ENCODE results near the gene KANSL3. TPM values are rescaled to one million over a fixed set of nuclear protein-coding genes. Genes with fewer than 3 reads are reported as not detected.

KANSL3 gene
- total and polyA plus RNA-seq, 2 donors (not counting 3 experiments of a cell fraction or from before 2014, with no cell fraction given): 27.7 to 36.9 TPM

DNA sequence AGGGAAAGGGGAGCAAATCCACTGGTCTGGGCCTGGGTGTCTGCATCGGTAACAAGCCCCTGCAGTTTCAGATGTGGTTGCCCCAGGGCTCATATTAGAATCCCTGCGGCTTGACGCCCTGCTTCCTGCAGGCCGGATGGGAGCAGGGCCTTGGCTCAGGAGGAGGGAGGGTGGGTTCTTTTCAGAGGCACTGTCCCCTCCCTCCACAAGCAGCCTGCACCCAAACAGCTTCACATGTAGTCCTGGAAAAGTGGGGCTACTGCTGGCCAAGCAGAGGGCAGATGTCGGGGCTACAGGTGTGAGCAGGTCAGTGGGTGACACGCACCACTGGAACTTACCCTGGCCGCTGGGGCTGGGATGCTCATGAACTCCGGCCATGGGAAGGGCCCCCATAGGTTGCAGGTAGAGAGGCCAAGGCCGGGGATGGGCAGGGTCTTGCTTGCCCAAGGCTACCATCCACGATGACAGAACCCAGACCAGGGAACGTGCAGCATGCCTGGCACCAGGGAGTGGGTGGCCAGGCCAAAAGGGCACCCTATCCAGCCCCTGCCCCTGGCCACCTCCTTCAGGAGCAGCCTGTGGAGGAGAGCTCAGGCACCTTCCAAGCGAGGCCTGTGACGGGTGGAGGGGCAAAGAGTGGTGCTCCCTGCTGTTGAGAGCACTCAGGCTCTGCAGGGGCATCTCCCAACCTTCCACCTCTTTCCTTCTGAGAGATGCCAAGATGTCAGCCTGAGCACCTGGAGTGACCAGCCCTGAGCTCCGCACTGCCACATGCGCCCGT is 84.7 kb downstream of the KANSL3 start:
- dilution Hi-C loops (cut with MboI; ENCODE audit: extremely low pct_ligation_motif_present, low sequenced_read_pairs): no loop called here
- H3K27ac ChIP-seq (ENCODE audit: insufficient read depth, low read depth, low read length): no peak overlapping the region
- no peaks in the 10 kb centered on the region for H3K79me2 ChIP-seq (ENCODE audit: control insufficient read depth, insufficient read depth, low read length)
- intact Hi-C loops (cut with micrococcal nuclease): no loop called here
- H2AFZ ChIP-seq (ENCODE audit: low read depth, low read length): no peak overlapping the region
- H4K20me1 ChIP-seq (replicated peaks; ENCODE audit: control insufficient read depth, extremely low read depth, insufficient read depth, low read length): no peaks in the 10 kb centered on the region
- H3K4me3 ChIP-seq (replicated peaks in 1 of 3; ENCODE audit: insufficient read depth in 1 of 3, low read depth in 1 of 3, low read length in 3 of 3): no peak overlapping the region
- no TSS peak for BruUV-seq (replicated peaks)
- ChIA-PET CTCF (interaction anchor here (0.8 to 11.6 kb wide), 28 partner anchors 9 to 263 kb away, joined by 3 to 130 read pairs (median 5); partner anchors contain the start of genes ARID5A, CNNM3, CNNM4 and ITPRIPL1), POLR2A (interaction anchor here (1.7 kb wide), 1 partner anchor 14 kb away, joined by 8 read pairs; no protein-coding TSS in a partner anchor)
- no peaks in the 10 kb centered on the region for H3K9me3 ChIP-seq (replicated peaks; ENCODE audit: control insufficient read depth, insufficient read depth, low read length)
- TF ChIP-seq POLR2A (IDR thresholded peaks at IDR 0.05; ENCODE audit: low read depth, low read length): no peak
- TF ChIP-seq GATA2 (IDR thresholded peaks at IDR 0.05; ENCODE audit: insufficient read depth, insufficient read length, low read depth, low read length): no peak
- TF ChIP-seq EZH2 (IDR thresholded peaks at IDR 0.05; ENCODE audit: borderline replicate concordance, low read depth, low read length, severe bottlenecking): no peak
- TF ChIP-seq FOS (IDR thresholded peaks at IDR 0.05; ENCODE audit: borderline replicate concordance, insufficient read depth, low read length): no peak
- no peak for TF ChIP-seq MYC (IDR thresholded peaks at IDR 0.05; ENCODE audit: low read depth, low read length)
- TF ChIP-seq, protein P1, sequence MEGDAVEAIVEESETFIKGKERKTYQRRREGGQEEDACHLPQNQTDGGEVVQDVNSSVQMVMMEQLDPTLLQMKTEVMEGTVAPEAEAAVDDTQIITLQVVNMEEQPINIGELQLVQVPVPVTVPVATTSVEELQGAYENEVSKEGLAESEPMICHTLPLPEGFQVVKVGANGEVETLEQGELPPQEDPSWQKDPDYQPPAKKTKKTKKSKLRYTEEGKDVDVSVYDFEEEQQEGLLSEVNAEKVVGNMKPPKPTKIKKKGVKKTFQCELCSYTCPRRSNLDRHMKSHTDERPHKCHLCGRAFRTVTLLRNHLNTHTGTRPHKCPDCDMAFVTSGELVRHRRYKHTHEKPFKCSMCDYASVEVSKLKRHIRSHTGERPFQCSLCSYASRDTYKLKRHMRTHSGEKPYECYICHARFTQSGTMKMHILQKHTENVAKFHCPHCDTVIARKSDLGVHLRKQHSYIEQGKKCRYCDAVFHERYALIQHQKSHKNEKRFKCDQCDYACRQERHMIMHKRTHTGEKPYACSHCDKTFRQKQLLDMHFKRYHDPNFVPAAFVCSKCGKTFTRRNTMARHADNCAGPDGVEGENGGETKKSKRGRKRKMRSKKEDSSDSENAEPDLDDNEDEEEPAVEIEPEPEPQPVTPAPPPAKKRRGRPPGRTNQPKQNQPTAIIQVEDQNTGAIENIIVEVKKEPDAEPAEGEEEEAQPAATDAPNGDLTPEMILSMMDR (IDR thresholded peaks at IDR 0.05; ENCODE audit: extremely low read depth in 1 of 2, insufficient read depth in 1 of 2, low read depth in 1 of 2, low read length in 2 of 2): no peak
- no peak for TF ChIP-seq POLR2AphosphoS5 (IDR thresholded peaks at IDR 0.05; ENCODE audit: insufficient read depth, low read depth, low read length)
- TF ChIP-seq JUN (IDR thresholded peaks at IDR 0.05; ENCODE audit: borderline replicate concordance, insufficient read depth, insufficient read length, low read depth): no peak
- no peak for TF ChIP-seq MAX (IDR thresholded peaks at IDR 0.05; ENCODE audit: insufficient read depth, insufficient read length)
- DNase-seq (ENCODE audit: low read depth, low spot score): no peak
- H3K9me1 ChIP-seq (replicated peaks; ENCODE audit: control insufficient read depth, extremely low read depth, insufficient read depth, low read length): no peaks in the 10 kb centered on the region
- peaks cover 0 to 31% of the 10 kb centered on the region in 2 experiments for H3K36me3 ChIP-seq (ENCODE audit: control insufficient read depth in 2 of 2, extremely low read depth in 1 of 2, insufficient read depth in 2 of 2, low read length in 2 of 2)
- no peaks in the 10 kb centered on the region for H3K27me3 ChIP-seq (ENCODE audit: control insufficient read depth in 2 of 2, insufficient read depth in 2 of 2, low read length in 2 of 2)
- H3K9ac ChIP-seq (replicated peaks; ENCODE audit: extremely low read depth, insufficient read depth, low read length): no peak overlapping the region
- H3K4me2 ChIP-seq (ENCODE audit: insufficient read depth, low read length): no peak overlapping the region
- FAIRE-seq: no peak
- no peaks in the 10 kb centered on the region for H3K4me1 ChIP-seq (ENCODE audit: control insufficient read depth, extremely low read depth, insufficient read depth, low read length)

All from endothelial cell of umbilical vein (primary cell).